ENCODE measurements around the gene PPP1R7. TPM values are rescaled to one million over a fixed set of nuclear protein-coding genes. Genes with fewer than 3 reads are reported as not detected.

The PPP1R7 gene
- total and polyA plus RNA-seq, 7 donors, result 44.0 to 108 (median 72.5) TPM

GRCh38 chr2:241161646-241162281 is 11.5 kb downstream of the PPP1R7 start:
- intact Hi-C loops (cut with DNase I), result no loop called here
- H3K27ac ChIP-seq, result peak overlapping the region; percentile 82
- peak; percentile 89 to 96 for DNase-seq
- H3K4me3 ChIP-seq, result peak overlapping the region; percentile 10
- H3K27me3 ChIP-seq (ENCODE audit: insufficient read depth in 3 of 3, low read length in 2 of 3), result no peaks in the 10 kb centered on the region
- WGBS, 3 donors, result 4 to 15% (median 9%) methylated on average over 9 of the region's 9 CpGs
- peak; percentile 93 to 95 (median 94) for ATAC-seq
- H3K4me1 ChIP-seq, result peaks cover 16% of the 10 kb centered on the region
- no peaks in the 10 kb centered on the region for H3K9me3 ChIP-seq
- no peak for TF ChIP-seq CTCF (IDR thresholded peaks at IDR 0.05)
- H3K36me3 ChIP-seq (ENCODE audit: insufficient read depth in 1 of 2, low read depth in 1 of 2), result peaks cover 4 to 74% of the 10 kb centered on the region in 2 donors

- H3K36me3 ChIP-seq (ENCODE audit: insufficient read depth in 1 of 2, low read depth in 1 of 2), result peaks cover 4 to 74% of the 10 kb centered on the region in 2 donors
- H3K27ac ChIP-seq, result no peak overlapping the region
- H3K4me3 ChIP-seq, result no peak overlapping the region
- no peak for TF ChIP-seq CTCF (IDR thresholded peaks at IDR 0.05)
- no peaks in the 10 kb centered on the region for H3K27me3 ChIP-seq (ENCODE audit: insufficient read depth in 3 of 3, low read length in 2 of 3)
- no peak for ATAC-seq
- H3K9me3 ChIP-seq, result no peaks in the 10 kb centered on the region
- WGBS, 3 donors, result 55 to 81% (median 67%) methylated on average over 3 of the region's 3 CpGs
- H3K4me1 ChIP-seq, result peaks cover 16% of the 10 kb centered on the region
- intact Hi-C loops (cut with DNase I), result no loop called here
- DNase-seq, result no peak
These were observed 13.4 kb downstream of the PPP1R7 start for GRCh38 chr2:241163601-241164118.

DNA sequence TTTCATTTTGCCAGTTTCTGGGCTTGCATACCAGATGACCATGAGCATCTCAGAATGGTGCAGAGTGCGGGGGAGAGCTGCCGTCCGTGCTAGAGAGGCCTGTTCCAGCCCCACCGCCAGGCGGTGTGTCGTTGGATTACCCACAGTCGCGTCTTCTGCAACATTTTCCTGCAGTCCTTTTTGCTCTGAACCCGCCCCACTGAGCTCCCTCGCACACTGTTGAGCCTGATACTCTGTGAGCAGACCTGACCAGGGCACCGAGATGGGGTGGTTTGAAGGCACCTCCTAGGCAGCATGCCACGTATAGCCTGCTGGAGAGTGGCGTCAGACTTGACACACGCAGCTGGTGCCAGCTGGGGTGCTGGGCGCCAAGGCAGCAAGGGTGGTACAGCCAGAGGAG is 18.1 kb downstream of the PPP1R7 start:
- ATAC-seq, result peak in 1 of 4 donors; percentile 49
- Histone ChIP-seq H3K27me3 (ENCODE audit: insufficient read depth in 3 of 3, low read length in 2 of 3) (no peaks in the 10 kb centered on the region), H3K36me3 (ENCODE audit: insufficient read depth in 1 of 2, low read depth in 1 of 2) (peaks cover 12 to 91% of the 10 kb centered on the region in 2 donors), H3K9me3 (peaks cover 16% of the 10 kb centered on the region), H3K27ac (no peak overlapping the region), H3K4me1 (peaks cover 2% of the 10 kb centered on the region), H3K4me3 (no peak overlapping the region)
- TF ChIP-seq CTCF (IDR thresholded peaks at IDR 0.05), result no peak
- WGBS, 3 donors, result 71 to 78% (median 77%) methylated on average over 15 of the region's 15 CpGs
- intact Hi-C loops (cut with DNase I), result no loop called here
- no peak for DNase-seq

- ATAC-seq, result no peak
- Histone ChIP-seq H3K4me1 (no peaks in the 10 kb centered on the region), H3K27ac (no peak overlapping the region), H3K36me3 (ENCODE audit: insufficient read depth in 1 of 2, low read depth in 1 of 2) (peaks cover 15 to 79% of the 10 kb centered on the region in 2 donors), H3K27me3 (ENCODE audit: insufficient read depth in 3 of 3, low read length in 2 of 3) (no peaks in the 10 kb centered on the region), H3K4me3 (no peak overlapping the region), H3K9me3 (peaks cover 16% of the 10 kb centered on the region)
- DNase-seq, result no peak
- intact Hi-C loops (cut with DNase I), result no loop called here
- no peak for TF ChIP-seq CTCF (IDR thresholded peaks at IDR 0.05)
- WGBS, 3 donors, result 95 to 96% (median 96%) methylated on average over 2 of the region's 2 CpGs
These were observed 23.3 kb downstream of the PPP1R7 start for GRCh38 chr2:241173557-241173956.

Data from psoas muscle (tissue), 8 donors.